ENCODE data around the gene INSL3. TPM values are rescaled to one million over a fixed set of nuclear protein-coding genes. Genes with fewer than 3 reads are reported as not detected.

Gene INSL3
- total and polyA plus RNA-seq, 2 of the 13 experiments (the other 11 are each of a cell fraction or from before 2014, with no cell fraction given): 0.30 TPM; not detected in 1

DNA sequence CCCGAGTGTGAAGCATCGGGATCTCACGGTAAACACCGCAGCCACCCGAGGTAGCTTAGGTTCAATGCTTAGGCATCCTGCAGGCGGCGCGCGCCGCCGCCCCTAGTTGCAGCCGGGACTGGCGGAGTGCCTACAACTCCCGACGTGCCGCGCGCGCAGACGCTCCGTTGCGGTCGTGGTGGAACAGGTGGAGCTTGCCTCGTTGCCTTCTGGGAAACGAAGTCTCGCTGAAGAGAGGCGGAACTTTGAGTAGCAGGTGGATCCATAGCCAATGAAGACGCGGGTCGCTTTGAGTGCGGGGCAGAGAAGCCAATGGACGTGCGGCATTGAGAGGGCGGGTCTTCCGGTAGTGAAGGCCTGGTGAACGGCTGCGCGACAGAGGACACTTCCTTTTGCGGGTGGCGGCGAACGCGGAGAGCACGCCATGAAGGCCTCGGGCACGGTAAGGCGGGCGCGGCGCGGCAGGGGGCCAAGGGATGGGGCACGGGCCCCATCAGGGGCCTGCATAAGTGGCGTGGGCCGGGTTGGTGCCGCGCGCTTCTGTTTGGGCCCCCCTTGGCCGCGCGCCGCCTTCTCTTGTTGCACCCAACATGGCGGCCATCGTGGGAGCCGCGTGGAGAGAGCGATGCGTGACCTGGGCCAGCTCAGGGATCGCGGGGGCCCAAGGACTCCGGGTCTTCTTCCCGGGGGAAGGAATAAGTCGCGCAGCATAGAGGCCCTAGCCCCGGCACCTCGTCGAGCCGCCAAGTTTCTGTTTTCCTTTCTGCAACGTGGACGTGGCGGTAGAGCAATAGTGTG, 38.4 kb upstream of the INSL3 start, which contains the start of gene RPL18A (continued):
- TF ChIP-seq TRIM24 (CRISPR knock-in tag; IDR thresholded peaks at IDR 0.05) (no peak), ZNF24 (IDR thresholded peaks at IDR 0.05) (no peak), ZNF101 (CRISPR knock-in tag; IDR thresholded peaks at IDR 0.05; ENCODE audit: borderline replicate concordance, low read depth) (no peak), SAFB2 (CRISPR knock-in tag; IDR thresholded peaks at IDR 0.05; ENCODE audit: borderline replicate concordance, low read depth) (no peak), NFE2L1 (CRISPR knock-in tag; IDR thresholded peaks at IDR 0.05; ENCODE audit: borderline replicate concordance) (no peak), ISX (CRISPR knock-in tag; conservative IDR thresholded peaks at IDR 0.05) (no peak), MED8 (CRISPR knock-in tag; IDR thresholded peaks at IDR 0.05; ENCODE audit: insufficient replicate concordance) (peak; percentile 77), ZNF737 (CRISPR knock-in tag; IDR thresholded peaks at IDR 0.05; ENCODE audit: borderline replicate concordance) (no peak; the same call in 1 of the 2 replicates), ZMYM4 (CRISPR knock-in tag; IDR thresholded peaks at IDR 0.05) (no peak), ZNF562 (CRISPR knock-in tag; IDR thresholded peaks at IDR 0.05; ENCODE audit: borderline replicate concordance) (no peak), CREM (IDR thresholded peaks at IDR 0.05) (peak; percentile 89), CREM (CRISPR knock-in tag; IDR thresholded peaks at IDR 0.05) (no peak), PRMT3 (CRISPR knock-in tag; IDR thresholded peaks at IDR 0.05; ENCODE audit: borderline replicate concordance, low read depth) (no peak)
- TF ChIP-seq, protein P1, sequence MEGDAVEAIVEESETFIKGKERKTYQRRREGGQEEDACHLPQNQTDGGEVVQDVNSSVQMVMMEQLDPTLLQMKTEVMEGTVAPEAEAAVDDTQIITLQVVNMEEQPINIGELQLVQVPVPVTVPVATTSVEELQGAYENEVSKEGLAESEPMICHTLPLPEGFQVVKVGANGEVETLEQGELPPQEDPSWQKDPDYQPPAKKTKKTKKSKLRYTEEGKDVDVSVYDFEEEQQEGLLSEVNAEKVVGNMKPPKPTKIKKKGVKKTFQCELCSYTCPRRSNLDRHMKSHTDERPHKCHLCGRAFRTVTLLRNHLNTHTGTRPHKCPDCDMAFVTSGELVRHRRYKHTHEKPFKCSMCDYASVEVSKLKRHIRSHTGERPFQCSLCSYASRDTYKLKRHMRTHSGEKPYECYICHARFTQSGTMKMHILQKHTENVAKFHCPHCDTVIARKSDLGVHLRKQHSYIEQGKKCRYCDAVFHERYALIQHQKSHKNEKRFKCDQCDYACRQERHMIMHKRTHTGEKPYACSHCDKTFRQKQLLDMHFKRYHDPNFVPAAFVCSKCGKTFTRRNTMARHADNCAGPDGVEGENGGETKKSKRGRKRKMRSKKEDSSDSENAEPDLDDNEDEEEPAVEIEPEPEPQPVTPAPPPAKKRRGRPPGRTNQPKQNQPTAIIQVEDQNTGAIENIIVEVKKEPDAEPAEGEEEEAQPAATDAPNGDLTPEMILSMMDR (CRISPR knock-in tag; IDR thresholded peaks at IDR 0.05): peak; percentile 97
- TF ChIP-seq, protein P2, sequence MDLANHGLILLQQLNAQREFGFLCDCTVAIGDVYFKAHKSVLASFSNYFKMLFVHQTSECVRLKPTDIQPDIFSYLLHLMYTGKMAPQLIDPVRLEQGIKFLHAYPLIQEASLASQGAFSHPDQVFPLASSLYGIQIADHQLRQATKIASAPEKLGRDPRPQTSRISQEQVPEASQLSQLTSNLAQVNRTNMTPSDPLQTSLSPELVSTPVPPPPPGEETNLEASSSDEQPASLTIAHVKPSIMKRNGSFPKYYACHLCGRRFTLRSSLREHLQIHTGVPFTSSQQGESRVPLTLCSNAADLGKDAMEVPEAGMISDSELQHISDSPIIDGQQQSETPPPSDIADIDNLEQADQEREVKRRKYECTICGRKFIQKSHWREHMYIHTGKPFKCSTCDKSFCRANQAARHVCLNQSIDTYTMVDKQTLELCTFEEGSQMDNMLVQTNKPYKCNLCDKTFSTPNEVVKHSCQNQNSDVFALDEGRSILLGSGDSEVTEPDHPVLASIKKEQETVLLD (CRISPR knock-in tag; IDR thresholded peaks at IDR 0.05; ENCODE audit: low read depth): no peak
- TF ChIP-seq, protein P3, sequence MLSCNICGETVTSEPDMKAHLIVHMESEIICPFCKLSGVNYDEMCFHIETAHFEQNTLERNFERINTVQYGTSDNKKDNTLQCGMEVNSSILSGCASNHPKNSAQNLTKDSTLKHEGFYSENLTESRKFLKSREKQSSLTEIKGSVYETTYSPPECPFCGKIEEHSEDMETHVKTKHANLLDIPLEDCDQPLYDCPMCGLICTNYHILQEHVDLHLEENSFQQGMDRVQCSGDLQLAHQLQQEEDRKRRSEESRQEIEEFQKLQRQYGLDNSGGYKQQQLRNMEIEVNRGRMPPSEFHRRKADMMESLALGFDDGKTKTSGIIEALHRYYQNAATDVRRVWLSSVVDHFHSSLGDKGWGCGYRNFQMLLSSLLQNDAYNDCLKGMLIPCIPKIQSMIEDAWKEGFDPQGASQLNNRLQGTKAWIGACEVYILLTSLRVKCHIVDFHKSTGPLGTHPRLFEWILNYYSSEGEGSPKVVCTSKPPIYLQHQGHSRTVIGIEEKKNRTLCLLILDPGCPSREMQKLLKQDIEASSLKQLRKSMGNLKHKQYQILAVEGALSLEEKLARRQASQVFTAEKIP (CRISPR knock-in tag; IDR thresholded peaks at IDR 0.05; ENCODE audit: borderline replicate concordance): no peak
- TF ChIP-seq, protein P4, sequence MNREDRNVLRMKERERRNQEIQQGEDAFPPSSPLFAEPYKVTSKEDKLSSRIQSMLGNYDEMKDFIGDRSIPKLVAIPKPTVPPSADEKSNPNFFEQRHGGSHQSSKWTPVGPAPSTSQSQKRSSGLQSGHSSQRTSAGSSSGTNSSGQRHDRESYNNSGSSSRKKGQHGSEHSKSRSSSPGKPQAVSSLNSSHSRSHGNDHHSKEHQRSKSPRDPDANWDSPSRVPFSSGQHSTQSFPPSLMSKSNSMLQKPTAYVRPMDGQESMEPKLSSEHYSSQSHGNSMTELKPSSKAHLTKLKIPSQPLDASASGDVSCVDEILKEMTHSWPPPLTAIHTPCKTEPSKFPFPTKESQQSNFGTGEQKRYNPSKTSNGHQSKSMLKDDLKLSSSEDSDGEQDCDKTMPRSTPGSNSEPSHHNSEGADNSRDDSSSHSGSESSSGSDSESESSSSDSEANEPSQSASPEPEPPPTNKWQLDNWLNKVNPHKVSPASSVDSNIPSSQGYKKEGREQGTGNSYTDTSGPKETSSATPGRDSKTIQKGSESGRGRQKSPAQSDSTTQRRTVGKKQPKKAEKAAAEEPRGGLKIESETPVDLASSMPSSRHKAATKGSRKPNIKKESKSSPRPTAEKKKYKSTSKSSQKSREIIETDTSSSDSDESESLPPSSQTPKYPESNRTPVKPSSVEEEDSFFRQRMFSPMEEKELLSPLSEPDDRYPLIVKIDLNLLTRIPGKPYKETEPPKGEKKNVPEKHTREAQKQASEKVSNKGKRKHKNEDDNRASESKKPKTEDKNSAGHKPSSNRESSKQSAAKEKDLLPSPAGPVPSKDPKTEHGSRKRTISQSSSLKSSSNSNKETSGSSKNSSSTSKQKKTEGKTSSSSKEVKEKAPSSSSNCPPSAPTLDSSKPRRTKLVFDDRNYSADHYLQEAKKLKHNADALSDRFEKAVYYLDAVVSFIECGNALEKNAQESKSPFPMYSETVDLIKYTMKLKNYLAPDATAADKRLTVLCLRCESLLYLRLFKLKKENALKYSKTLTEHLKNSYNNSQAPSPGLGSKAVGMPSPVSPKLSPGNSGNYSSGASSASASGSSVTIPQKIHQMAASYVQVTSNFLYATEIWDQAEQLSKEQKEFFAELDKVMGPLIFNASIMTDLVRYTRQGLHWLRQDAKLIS (CRISPR knock-in tag; IDR thresholded peaks at IDR 0.05): no peak; the same call in 1 of the 2 replicates
- TF ChIP-seq, protein P5, sequence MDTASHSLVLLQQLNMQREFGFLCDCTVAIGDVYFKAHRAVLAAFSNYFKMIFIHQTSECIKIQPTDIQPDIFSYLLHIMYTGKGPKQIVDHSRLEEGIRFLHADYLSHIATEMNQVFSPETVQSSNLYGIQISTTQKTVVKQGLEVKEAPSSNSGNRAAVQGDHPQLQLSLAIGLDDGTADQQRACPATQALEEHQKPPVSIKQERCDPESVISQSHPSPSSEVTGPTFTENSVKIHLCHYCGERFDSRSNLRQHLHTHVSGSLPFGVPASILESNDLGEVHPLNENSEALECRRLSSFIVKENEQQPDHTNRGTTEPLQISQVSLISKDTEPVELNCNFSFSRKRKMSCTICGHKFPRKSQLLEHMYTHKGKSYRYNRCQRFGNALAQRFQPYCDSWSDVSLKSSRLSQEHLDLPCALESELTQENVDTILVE (CRISPR knock-in tag; IDR thresholded peaks at IDR 0.05): no peak
